Measurements from ENCODE around the gene ENGASE.
"Not testable (repeated sequence)": the region's sequence is repeated elsewhere in the genome, so short reads cannot be mapped to it uniquely, and the experiment has no call there.

Gene ENGASE

GRCh38 chr17:79029327-79030009 is 45.2 kb upstream of the ENGASE start:
- no peak overlapping the region for H2BK15ac ChIP-seq (ENCODE audit: low read length)
- H2BK12ac ChIP-seq (ENCODE audit: low read length): no peak overlapping the region
- H3K27ac ChIP-seq (replicated peaks; ENCODE audit: low read length): no peak overlapping the region
- peaks cover 0 to 81% (median 11%) of the 10 kb centered on the region in 3 experiments for H3K27me3 ChIP-seq (ENCODE audit: control insufficient read depth in 3 of 3, insufficient read depth in 3 of 3, low read depth in 1 of 3, low read length in 3 of 3)
- no peak overlapping the region for H4K91ac ChIP-seq (ENCODE audit: low read depth, low read length, poor library complexity)
- no peak overlapping the region for H3K14ac ChIP-seq (ENCODE audit: low read length)
- peak overlapping the region; percentile 23 for H2AK5ac ChIP-seq (ENCODE audit: low read depth, low read length)
- H3K23ac ChIP-seq (ENCODE audit: low read depth, low read length, poor library complexity): no peak overlapping the region
- H3K18ac ChIP-seq (ENCODE audit: low read length): peak overlapping the region; percentile 6
- DNase-seq (ENCODE audit: low spot score): no peak
- no CpG with 5 or more reads among the region's 16 CpGs for WGBS, 2 donors (ENCODE audit: extremely low coverage in 2 of 2, insufficient read length in 2 of 2, insufficient replicate concordance in 1 of 2)
- H3K4me1 ChIP-seq (ENCODE audit: control insufficient read depth in 2 of 2, insufficient read depth in 1 of 2, low read depth in 1 of 2, low read length in 2 of 2): peaks cover 3 to 7% of the 10 kb centered on the region in 2 donors
- no peak overlapping the region for H4K8ac ChIP-seq (ENCODE audit: low read depth, low read length)
- H3K79me1 ChIP-seq (ENCODE audit: low read depth, low read length): no peaks in the 10 kb centered on the region
- H3K4me3 ChIP-seq (ENCODE audit: low read length in 2 of 2): no peak overlapping the region
- no peak overlapping the region for H2AFZ ChIP-seq (ENCODE audit: low read length)
- H2BK120ac ChIP-seq (ENCODE audit: low read depth, low read length): no peak overlapping the region
- H3K9me3 ChIP-seq (replicated peaks in 1 of 2; ENCODE audit: control insufficient read depth in 2 of 2, insufficient read depth in 1 of 2, low read depth in 1 of 2, low read length in 2 of 2): no peaks in the 10 kb centered on the region
- H3K36me3 ChIP-seq (replicated peaks in 1 of 2; ENCODE audit: control insufficient read depth in 2 of 2, insufficient read depth in 2 of 2, low read length in 2 of 2): no peaks in the 10 kb centered on the region
- no peak overlapping the region for H2BK5ac ChIP-seq (ENCODE audit: low read length)
- peak overlapping the region; percentile 18 for H3K4ac ChIP-seq (ENCODE audit: low read length)
- no peak overlapping the region for H3K4me2 ChIP-seq (ENCODE audit: insufficient read depth, low read length, poor library complexity, severe bottlenecking)
- H3K9ac ChIP-seq (ENCODE audit: low read depth, low read length, poor library complexity): no peak overlapping the region

- H3K23ac ChIP-seq (ENCODE audit: low read depth, low read length, poor library complexity); H3K4me3 ChIP-seq (ENCODE audit: low read length in 2 of 2); H2BK120ac ChIP-seq (ENCODE audit: low read depth, low read length); H3K9me3 ChIP-seq (replicated peaks in 1 of 2; ENCODE audit: control insufficient read depth in 2 of 2, insufficient read depth in 1 of 2, low read depth in 1 of 2, low read length in 2 of 2); H3K79me1 ChIP-seq (ENCODE audit: low read depth, low read length); H3K4me2 ChIP-seq (ENCODE audit: insufficient read depth, low read length, poor library complexity, severe bottlenecking); DNase-seq (ENCODE audit: low spot score); H3K27ac ChIP-seq (replicated peaks; ENCODE audit: low read length); H3K18ac ChIP-seq (ENCODE audit: low read length); H2AFZ ChIP-seq (ENCODE audit: low read length); H3K14ac ChIP-seq (ENCODE audit: low read length); H2BK12ac ChIP-seq (ENCODE audit: low read length); H3K4ac ChIP-seq (ENCODE audit: low read length); H4K8ac ChIP-seq (ENCODE audit: low read depth, low read length); H3K4me1 ChIP-seq (ENCODE audit: control insufficient read depth in 2 of 2, insufficient read depth in 1 of 2, low read depth in 1 of 2, low read length in 2 of 2); H3K36me3 ChIP-seq (replicated peaks in 1 of 2; ENCODE audit: control insufficient read depth in 2 of 2, insufficient read depth in 2 of 2, low read length in 2 of 2); H2BK15ac ChIP-seq (ENCODE audit: low read length); H4K91ac ChIP-seq (ENCODE audit: low read depth, low read length, poor library complexity); H3K9ac ChIP-seq (ENCODE audit: low read depth, low read length, poor library complexity); H2AK5ac ChIP-seq (ENCODE audit: low read depth, low read length); H2BK5ac ChIP-seq (ENCODE audit: low read length): not testable (repeated sequence)
- peaks cover 0 to 80% (median under 1%) of the 10 kb centered on the region in 3 experiments for H3K27me3 ChIP-seq (ENCODE audit: control insufficient read depth in 3 of 3, insufficient read depth in 3 of 3, low read depth in 1 of 3, low read length in 3 of 3)
- whole genome bisulfite sequencing, 2 donors (ENCODE audit: extremely low coverage in 2 of 2, insufficient read length in 2 of 2, insufficient replicate concordance in 1 of 2): no CpG with 5 or more reads among the region's 12 CpGs
Observed at GRCh38 chr17:79030636-79031035, 44.0 kb upstream of the ENGASE start.

GRCh38 chr17:79031996-79032875 is 42.4 kb upstream of the ENGASE start:
- Histone ChIP-seq H2AK5ac (ENCODE audit: low read depth, low read length) (peak overlapping the region; percentile 57), H3K4me3 (ENCODE audit: low read length in 2 of 2) (no peak overlapping the region), H3K14ac (ENCODE audit: low read length) (no peak overlapping the region), H2BK12ac (ENCODE audit: low read length) (no peak overlapping the region), H3K23ac (ENCODE audit: low read depth, low read length, poor library complexity) (no peak overlapping the region), H2BK120ac (ENCODE audit: low read depth, low read length) (no peak overlapping the region), H2AFZ (ENCODE audit: low read length) (no peak overlapping the region), H2BK5ac (ENCODE audit: low read length) (no peak overlapping the region), H3K9me3 (replicated peaks in 1 of 2; ENCODE audit: control insufficient read depth in 2 of 2, insufficient read depth in 1 of 2, low read depth in 1 of 2, low read length in 2 of 2) (no peaks in the 10 kb centered on the region), H2BK15ac (ENCODE audit: low read length) (no peak overlapping the region), H3K4me2 (ENCODE audit: insufficient read depth, low read length, poor library complexity, severe bottlenecking) (no peak overlapping the region), H3K4ac (ENCODE audit: low read length) (no peak overlapping the region), H3K4me1 (ENCODE audit: control insufficient read depth in 2 of 2, insufficient read depth in 1 of 2, low read depth in 1 of 2, low read length in 2 of 2) (peaks cover 0 to 2% of the 10 kb centered on the region in 2 donors), H3K9ac (ENCODE audit: low read depth, low read length, poor library complexity) (no peak overlapping the region), H3K36me3 (replicated peaks in 1 of 2; ENCODE audit: control insufficient read depth in 2 of 2, insufficient read depth in 2 of 2, low read length in 2 of 2) (no peaks in the 10 kb centered on the region), H4K91ac (ENCODE audit: low read depth, low read length, poor library complexity) (no peak overlapping the region), H3K27ac (replicated peaks; ENCODE audit: low read length) (no peak overlapping the region), H3K27me3 (ENCODE audit: control insufficient read depth in 3 of 3, insufficient read depth in 3 of 3, low read depth in 1 of 3, low read length in 3 of 3) (peaks cover 0 to 70% (median 0%) of the 10 kb centered on the region in 3 experiments), H4K8ac (ENCODE audit: low read depth, low read length) (no peak overlapping the region), H3K18ac (ENCODE audit: low read length) (peak overlapping the region; percentile 25), H3K79me1 (ENCODE audit: low read depth, low read length) (no peaks in the 10 kb centered on the region)
- no CpG with 5 or more reads among the region's 26 CpGs for WGBS, 2 donors (ENCODE audit: extremely low coverage in 2 of 2, insufficient read length in 2 of 2, insufficient replicate concordance in 1 of 2)
- no peak for DNase-seq (ENCODE audit: low spot score)

- Histone ChIP-seq H3K14ac (ENCODE audit: low read length) (no peak overlapping the region), H3K36me3 (replicated peaks in 1 of 2; ENCODE audit: control insufficient read depth in 2 of 2, insufficient read depth in 2 of 2, low read length in 2 of 2) (no peaks in the 10 kb centered on the region), H2BK120ac (ENCODE audit: low read depth, low read length) (no peak overlapping the region), H2AK5ac (ENCODE audit: low read depth, low read length) (no peak overlapping the region), H2BK5ac (ENCODE audit: low read length) (no peak overlapping the region), H3K27me3 (ENCODE audit: control insufficient read depth in 3 of 3, insufficient read depth in 3 of 3, low read depth in 1 of 3, low read length in 3 of 3) (peaks cover 0 to 61% (median 0%) of the 10 kb centered on the region in 3 experiments), H3K4me3 (ENCODE audit: low read length in 2 of 2) (no peak overlapping the region), H3K23ac (ENCODE audit: low read depth, low read length, poor library complexity) (no peak overlapping the region), H3K4me2 (ENCODE audit: insufficient read depth, low read length, poor library complexity, severe bottlenecking) (no peak overlapping the region), H2BK15ac (ENCODE audit: low read length) (no peak overlapping the region), H2AFZ (ENCODE audit: low read length) (no peak overlapping the region), H3K9me3 (replicated peaks in 1 of 2; ENCODE audit: control insufficient read depth in 2 of 2, insufficient read depth in 1 of 2, low read depth in 1 of 2, low read length in 2 of 2) (no peaks in the 10 kb centered on the region), H3K79me1 (ENCODE audit: low read depth, low read length) (no peaks in the 10 kb centered on the region), H4K91ac (ENCODE audit: low read depth, low read length, poor library complexity) (no peak overlapping the region), H3K4ac (ENCODE audit: low read length) (no peak overlapping the region), H2BK12ac (ENCODE audit: low read length) (no peak overlapping the region), H3K18ac (ENCODE audit: low read length) (no peak overlapping the region), H4K8ac (ENCODE audit: low read depth, low read length) (no peak overlapping the region), H3K4me1 (ENCODE audit: control insufficient read depth in 2 of 2, insufficient read depth in 1 of 2, low read depth in 1 of 2, low read length in 2 of 2) (peaks cover 0 to 2% of the 10 kb centered on the region in 2 donors), H3K27ac (replicated peaks; ENCODE audit: low read length) (no peak overlapping the region), H3K9ac (ENCODE audit: low read depth, low read length, poor library complexity) (no peak overlapping the region)
- no CpG with 5 or more reads among the region's 9 CpGs for WGBS, 2 donors (ENCODE audit: extremely low coverage in 2 of 2, insufficient read length in 2 of 2, insufficient replicate concordance in 1 of 2)
- DNase-seq (ENCODE audit: low spot score): no peak
Observed at GRCh38 chr17:79033046-79033616, 41.5 kb upstream of the ENGASE start.

Data from neuronal stem cell (in vitro differentiated cells).